Neuronal stem cell (in vitro differentiated cells): ENCODE data around the gene FUBP3.

Experiments
- DNase-seq: peaks from one replicate; pipeline ENCODE4 v3.0.0-alpha.2; 2013; ENCODE audit warnings: low spot score
- H2AFZ ChIP-seq: one replicate; pipeline ENCODE4 v1.6.1; 2013; ENCODE audit warnings: mild to moderate bottlenecking, low read length, inconsistent platforms
- H2AK5ac ChIP-seq: 2 replicates; pipeline ENCODE4 v1.6.1; 2013; ENCODE audit warnings: low read depth, mild to moderate bottlenecking, inconsistent platforms, low read length, moderate library complexity, mixed read lengths
- H2BK120ac ChIP-seq: 2 replicates; pipeline ENCODE4 v1.6.1; 2013; ENCODE audit warnings: low read depth, mild to moderate bottlenecking, inconsistent platforms, low read length, moderate library complexity, mixed read lengths
- H2BK12ac ChIP-seq: one replicate; pipeline ENCODE4 v1.6.1; 2013; ENCODE audit warnings: low read length, inconsistent platforms
- H2BK15ac ChIP-seq: 2 replicates; pipeline ENCODE4 v1.6.1; 2013; ENCODE audit warnings: mild to moderate bottlenecking, low read length, inconsistent platforms, mixed read lengths
- H2BK5ac ChIP-seq: one replicate; pipeline ENCODE4 v1.6.1; 2013; ENCODE audit warnings: inconsistent platforms, mild to moderate bottlenecking, low read length, moderate library complexity
- H3K14ac ChIP-seq: one replicate; pipeline ENCODE4 v1.6.1; 2013; ENCODE audit warnings: low read length, inconsistent platforms
- H3K18ac ChIP-seq: 2 replicates; pipeline ENCODE4 v1.6.1; 2013; ENCODE audit warnings: low read length, inconsistent platforms
- H3K23ac ChIP-seq: 2 replicates; pipeline ENCODE4 v1.6.1; 2013; ENCODE audit warnings: low read depth, mild to moderate bottlenecking, mixed read lengths, low read length, inconsistent platforms; ENCODE audit not compliant: poor library complexity
- H3K27ac ChIP-seq: replicated peaks from 3 replicates; pipeline ENCODE4 v1.5.1; 2013; ENCODE audit warnings: low read length, inconsistent platforms
- H3K27me3 ChIP-seq, 3 experiments: 2 replicates each; pipeline ENCODE4 v1.6.1; 2013; ENCODE audit warnings: low read length in 3 of 3, mild to moderate bottlenecking in 2 of 3, inconsistent platforms in 1 of 3, low read depth in 1 of 3, mixed read lengths in 1 of 3, moderate library complexity in 1 of 3; ENCODE audit not compliant: control insufficient read depth in 3 of 3, insufficient read depth in 3 of 3
- H3K36me3 ChIP-seq, 2 donors: replicated peaks in 1 of 2; 2 replicates each; pipeline ENCODE4 v1.6.1; 2013; ENCODE audit warnings: low read length in 2 of 2; ENCODE audit not compliant: control insufficient read depth in 2 of 2, insufficient read depth in 2 of 2
- H3K4ac ChIP-seq: 2 replicates; pipeline ENCODE4 v1.6.1; 2013; ENCODE audit warnings: inconsistent platforms, mild to moderate bottlenecking, low read length, moderate library complexity
- H3K4me1 ChIP-seq, 2 donors: 1 replicate in 1 of 2; 2 replicates in 1 of 2; pipeline ENCODE4 v1.6.1; 2013; ENCODE audit warnings: low read length in 2 of 2, low read depth in 1 of 2; ENCODE audit not compliant: control insufficient read depth in 2 of 2, insufficient read depth in 1 of 2
- H3K4me2 ChIP-seq: one replicate; pipeline ENCODE4 v1.6.1; 2013; ENCODE audit warnings: mild to moderate bottlenecking, low read length, inconsistent platforms; ENCODE audit not compliant: insufficient read depth, poor library complexity, severe bottlenecking
- H3K4me3 ChIP-seq, 2 donors: 2 replicates each; pipeline ENCODE4 v1.5.1; 2013; ENCODE audit warnings: low read length in 2 of 2, mild to moderate bottlenecking in 2 of 2, inconsistent platforms in 1 of 2, moderate library complexity in 1 of 2
- H3K79me1 ChIP-seq: one replicate; pipeline ENCODE4 v1.6.1; 2013; ENCODE audit warnings: low read depth, mild to moderate bottlenecking, inconsistent platforms, low read length, moderate library complexity
- H3K9ac ChIP-seq: one replicate; pipeline ENCODE4 v1.6.1; 2013; ENCODE audit warnings: mild to moderate bottlenecking, low read depth, low read length, inconsistent platforms; ENCODE audit not compliant: poor library complexity
- H3K9me3 ChIP-seq, 2 donors: replicated peaks in 1 of 2; 2 replicates each; pipeline versions ENCODE3 to v1.6.1; 2013; ENCODE audit warnings: low read length in 2 of 2, mild to moderate bottlenecking in 2 of 2, inconsistent platforms in 1 of 2, low read depth in 1 of 2, mixed read lengths in 1 of 2, moderate library complexity in 1 of 2; ENCODE audit not compliant: control insufficient read depth in 2 of 2, insufficient read depth in 1 of 2
- H4K8ac ChIP-seq: one replicate; pipeline ENCODE4 v1.6.1; 2013; ENCODE audit warnings: low read depth, mild to moderate bottlenecking, inconsistent platforms, low read length, moderate library complexity
- H4K91ac ChIP-seq: one replicate; pipeline ENCODE4 v1.6.1; 2013; ENCODE audit warnings: low read length, low read depth, mild to moderate bottlenecking, inconsistent platforms; ENCODE audit not compliant: poor library complexity
- WGBS, 2 donors: extraction: QIAGEN DNeasy Blood & Tissue Kit; methylation state at CpG; one replicate each; pipeline ENCODE4 v1.1.7; 2013; ENCODE audit warnings: missing lambda C conversion rate in 2 of 2, mixed read lengths in 1 of 2; ENCODE audit not compliant: insufficient read length in 2 of 2, insufficient replicate concordance in 1 of 2; ENCODE audit errors: extremely low coverage in 2 of 2; 5-methylcytosine and 5-hydroxymethylcytosine counted together

The FUBP3 gene

DNA sequence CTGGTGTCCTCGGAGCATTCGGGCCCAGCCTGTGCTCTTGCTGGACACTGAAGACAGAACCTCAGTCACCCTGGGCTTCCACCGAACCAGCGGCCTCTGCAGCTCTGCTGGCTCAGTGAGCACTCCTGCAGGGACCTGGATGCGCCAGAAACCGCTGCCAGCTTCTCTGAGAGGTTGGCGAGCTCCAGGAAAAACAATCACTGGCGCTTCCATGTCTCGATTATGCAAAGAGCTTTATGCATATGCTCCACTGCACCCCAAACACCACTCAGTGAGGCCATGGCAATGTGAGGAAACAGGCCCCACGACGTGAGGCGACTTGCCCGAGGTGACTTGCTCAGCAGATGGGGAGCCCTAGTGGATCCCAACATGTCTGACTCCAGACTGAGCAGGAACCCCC is 96.0 kb downstream of the FUBP3 start:
- Histone ChIP-seq H3K4me1 (no peaks in the 10 kb centered on the region), H3K27me3 (peaks cover 0 to 55% (median 7%) of the 10 kb centered on the region in 3 experiments)
- WGBS, 2 donors: no CpG with 5 or more reads among the region's 13 CpGs

DNA sequence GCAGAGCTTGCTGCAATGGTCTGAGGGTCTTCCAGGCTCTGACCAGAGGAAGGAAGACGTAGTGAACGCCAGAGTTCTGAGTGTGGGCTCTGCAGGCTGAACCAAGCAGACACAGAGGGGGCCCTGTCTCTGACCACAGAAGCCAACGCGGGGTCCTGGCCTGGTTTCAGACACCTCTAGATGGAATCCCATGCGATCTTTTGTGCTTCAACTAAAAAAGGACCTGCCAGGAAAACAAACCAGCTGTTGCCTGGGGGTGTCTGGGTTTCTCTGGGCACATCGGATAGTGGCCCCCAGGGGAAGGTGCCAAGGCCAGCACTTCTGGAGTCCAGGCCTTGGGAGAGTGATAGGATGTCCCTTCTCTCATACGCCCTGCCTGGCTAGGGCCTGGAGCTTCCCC is 97.9 kb downstream of the FUBP3 start:
- no peak overlapping the region for H3K18ac ChIP-seq
- no peak overlapping the region for H3K4me2 ChIP-seq
- no peaks in the 10 kb centered on the region for H3K36me3 ChIP-seq
- no peak overlapping the region for H2BK5ac ChIP-seq
- no peaks in the 10 kb centered on the region for H3K9me3 ChIP-seq
- H2BK15ac ChIP-seq: no peak overlapping the region
- no peak overlapping the region for H4K91ac ChIP-seq
- H3K27ac ChIP-seq: no peak overlapping the region
- H3K4me1 ChIP-seq: peaks cover 0 to 2% of the 10 kb centered on the region in 2 donors
- H2BK120ac ChIP-seq: no peak overlapping the region
- H2BK12ac ChIP-seq: no peak overlapping the region
- H2AK5ac ChIP-seq: peak overlapping the region; percentile 84
- peaks cover 0 to 49% (median 18%) of the 10 kb centered on the region in 3 experiments for H3K27me3 ChIP-seq
- H3K4ac ChIP-seq: no peak overlapping the region
- no peak overlapping the region for H2AFZ ChIP-seq
- no peak overlapping the region for H3K9ac ChIP-seq
- no CpG with 5 or more reads among the region's 7 CpGs for WGBS, 2 donors
- no peak overlapping the region for H4K8ac ChIP-seq
- no peak overlapping the region for H3K4me3 ChIP-seq
- DNase-seq: no peak
- H3K14ac ChIP-seq: no peak overlapping the region
- no peak overlapping the region for H3K23ac ChIP-seq
- no peaks in the 10 kb centered on the region for H3K79me1 ChIP-seq

More for the DNA sequence above, 96.0 kb downstream of the FUBP3 start:
- Histone ChIP-seq H3K79me1 (no peaks in the 10 kb centered on the region), H3K27ac (no peak overlapping the region), H2AK5ac (peak overlapping the region; percentile 35), H3K4me2 (no peak overlapping the region), H3K9me3 (no peaks in the 10 kb centered on the region), H3K36me3 (no peaks in the 10 kb centered on the region), H2AFZ (no peak overlapping the region), H3K23ac (no peak overlapping the region), H3K18ac (peak overlapping the region; percentile 48), H3K4me3 (no peak overlapping the region), H4K8ac (no peak overlapping the region), H3K4ac (no peak overlapping the region), H3K9ac (no peak overlapping the region), H3K14ac (no peak overlapping the region), H4K91ac (peak overlapping the region; percentile 72), H2BK120ac (no peak overlapping the region), H2BK5ac (no peak overlapping the region), H2BK12ac (peak overlapping the region; percentile 73), H2BK15ac (peak overlapping the region; percentile 85)
- no peak for DNase-seq

- H2BK5ac ChIP-seq: no peak overlapping the region
- WGBS, 2 donors: no CpG with 5 or more reads among the region's 116 CpGs
- no peak overlapping the region for H2AK5ac ChIP-seq
- H3K23ac ChIP-seq: peak overlapping the region; percentile 96
- no peak overlapping the region for H3K4ac ChIP-seq
- peak overlapping the region; percentile 88 for H3K9ac ChIP-seq
- peak overlapping the region; percentile 98 for H3K4me2 ChIP-seq
- no peaks in the 10 kb centered on the region for H3K79me1 ChIP-seq
- no peak overlapping the region for H2BK120ac ChIP-seq
- no peak overlapping the region for H2BK15ac ChIP-seq
- no peak for DNase-seq
- H2AFZ ChIP-seq: peak overlapping the region; percentile 94
- H3K18ac ChIP-seq: peak overlapping the region; percentile 97
- no peak overlapping the region for H4K91ac ChIP-seq
- peak overlapping the region; percentile 97 for H2BK12ac ChIP-seq
- H3K4me1 ChIP-seq: peaks cover 0 to 4% of the 10 kb centered on the region in 2 donors
- peaks cover 0 to 37% (median 19%) of the 10 kb centered on the region in 3 experiments for H3K27me3 ChIP-seq
- peak overlapping the region; percentile 63 for H3K14ac ChIP-seq
- peak overlapping the region; percentile 59 to 89 for H3K4me3 ChIP-seq
- H4K8ac ChIP-seq: no peak overlapping the region
- H3K27ac ChIP-seq: no peak overlapping the region
- H3K36me3 ChIP-seq: no peaks in the 10 kb centered on the region
- H3K9me3 ChIP-seq: peaks cover 0 to 2% of the 10 kb centered on the region in 2 donors
Measured at GRCh38 chr9:130680836-130681768, 101.7 kb downstream of the FUBP3 start.

DNA sequence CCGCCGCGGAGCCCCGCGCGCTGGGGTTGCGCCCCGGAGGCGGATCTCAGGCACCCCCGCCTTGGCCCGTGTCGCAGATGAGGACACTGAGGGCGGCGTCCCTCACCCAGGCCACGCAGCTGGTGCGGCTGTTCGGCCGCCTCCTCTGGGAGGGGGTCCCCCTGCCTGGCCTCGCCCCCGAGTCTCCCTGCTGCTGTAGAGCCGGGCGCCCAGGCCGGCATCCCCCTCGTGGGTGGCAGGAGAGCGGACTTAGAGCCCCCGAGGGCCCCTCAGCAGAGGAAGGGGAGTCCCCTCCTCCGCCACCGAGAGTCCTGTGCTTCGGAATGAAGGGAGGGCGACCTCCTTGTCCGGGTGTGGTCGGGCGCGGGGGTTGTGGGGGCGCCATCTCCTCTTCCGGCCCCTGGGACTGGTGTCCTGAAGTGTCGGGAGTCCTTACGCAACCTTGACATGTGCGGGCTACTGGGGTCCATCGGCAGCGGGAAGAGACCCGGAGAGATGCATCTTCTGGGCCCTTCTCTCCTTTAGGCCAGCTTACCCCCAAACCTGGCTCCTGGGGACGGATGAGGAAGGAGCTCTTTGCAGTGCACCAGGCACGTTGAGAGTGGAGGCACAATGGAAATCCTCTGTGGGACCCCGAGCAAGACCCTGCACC is 102.5 kb downstream of the FUBP3 start:
- Histone ChIP-seq H3K18ac (peak overlapping the region; percentile 95), H2AK5ac (peak overlapping the region; percentile 41), H3K9ac (peak overlapping the region; percentile 78), H3K14ac (peak overlapping the region; percentile 63), H3K79me1 (no peaks in the 10 kb centered on the region), H3K4me3 (peak overlapping the region; percentile 59 to 89), H3K4ac (no peak overlapping the region), H4K8ac (no peak overlapping the region), H2BK15ac (peak overlapping the region; percentile 7), H3K9me3 (peaks cover 0 to 2% of the 10 kb centered on the region in 2 donors), H3K4me1 (peaks cover 0 to 4% of the 10 kb centered on the region in 2 donors), H3K23ac (peak overlapping the region; percentile 96), H2BK12ac (no peak overlapping the region), H4K91ac (no peak overlapping the region), H2BK120ac (peak overlapping the region; percentile 13), H2AFZ (peak overlapping the region; percentile 94), H3K27me3 (peaks cover 0 to 37% (median 17%) of the 10 kb centered on the region in 3 experiments), H3K4me2 (peak overlapping the region; percentile 98), H3K36me3 (no peaks in the 10 kb centered on the region), H2BK5ac (no peak overlapping the region), H3K27ac (no peak overlapping the region)
- no peak for DNase-seq
- WGBS, 2 donors: no CpG with 5 or more reads among the region's 45 CpGs
